Colonic mucosa (tissue), 4 donors: Measurements from ENCODE around the gene PIAS1. TPM values are rescaled to one million over a fixed set of nuclear protein-coding genes. Genes with fewer than 3 reads are reported as not detected.

ENCODE experiments used
- DNase-seq: peaks from one replicate; pipeline ENCODE4 v3.0.0-alpha.2; 2020
- H3K27ac ChIP-seq: fragments of 200-600 bp; one replicate; pipeline ENCODE4 v1.8.0; 2021
- H3K27me3 ChIP-seq: fragments of 200-600 bp; one replicate; pipeline ENCODE4 v1.8.0; 2021
- H3K36me3 ChIP-seq: fragments of 200-600 bp; one replicate; pipeline ENCODE4 v1.8.0; 2021
- H3K4me1 ChIP-seq: fragments of 200-600 bp; one replicate; pipeline ENCODE4 v1.8.0; 2021; ENCODE audit warnings: mild to moderate bottlenecking
- H3K4me3 ChIP-seq: fragments of 200-600 bp; one replicate; pipeline ENCODE4 v1.8.0; 2021
- H3K9ac ChIP-seq, 2 donors: one replicate each; pipeline ENCODE4 v1.7.0; 2013; ENCODE audit warnings: control low read depth in 2 of 2, low read depth in 2 of 2, low read length in 2 of 2
- H3K9me3 ChIP-seq: fragments of 200-600 bp; one replicate; pipeline ENCODE4 v1.8.0; 2021
- CTCF ChIP-seq: fragments of 200-600 bp; IDR thresholded peaks from one replicate; pipeline ENCODE4 v1.8.0; 2022; ENCODE audit warnings: antibody characterized with exemption, mild to moderate bottlenecking
- intact Hi-C: fragments of 100-400 bp; cut with DNase I; formaldehyde crosslinking; loops from one replicate; pipeline ENCODE4 v1.14.1; 2022
- total RNA-seq, 2 donors: library from RNA; stranded (reverse); fragmentation: NEBNext Ultra II Directional in 1 of 2; extraction: Animal tissue kit (Norgen Biotek cat#: 25700) in 1 of 2; gene quantifications; one replicate each; pipeline ENCODE4 v1.2.1, GENCODE V29; 2021
- donor health status: healthy.
- donor health status: DM: no; HTN: no; CAD: no.
- donor health status: DM: no; HTN: no; CAD: no.

The PIAS1 gene
- total RNA-seq, 2 donors from 2014 or later, result 26.6 to 33.0 TPM

DNA sequence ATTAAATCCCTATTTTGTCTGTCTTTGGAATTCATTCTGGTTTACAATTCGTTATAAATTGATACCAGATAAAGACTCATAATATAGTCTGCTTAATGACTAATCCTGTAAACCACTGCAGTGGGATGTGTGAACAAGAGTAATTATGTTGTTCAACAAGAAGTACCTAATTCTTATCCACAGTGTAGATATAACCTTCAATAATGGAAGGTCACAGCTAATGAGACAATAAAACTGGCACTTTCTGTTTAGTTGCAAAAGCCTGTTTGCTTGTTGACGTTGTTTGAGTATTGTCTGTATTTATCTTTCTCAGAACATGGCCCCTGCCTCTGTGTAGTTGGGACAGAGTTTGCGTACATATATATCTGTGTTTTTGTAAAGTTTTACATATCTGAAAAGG, 26.7 kb downstream of the PIAS1 start:
- no peak for DNase-seq
- Histone ChIP-seq H3K36me3 (no peaks in the 10 kb centered on the region), H3K9me3 (no peaks in the 10 kb centered on the region), H3K9ac (no peak overlapping the region), H3K27me3 (no peaks in the 10 kb centered on the region), H3K4me1 (no peaks in the 10 kb centered on the region), H3K27ac (no peak overlapping the region), H3K4me3 (no peak overlapping the region)
- TF ChIP-seq CTCF, result no peak
- intact Hi-C loops, result no loop called here

DNA sequence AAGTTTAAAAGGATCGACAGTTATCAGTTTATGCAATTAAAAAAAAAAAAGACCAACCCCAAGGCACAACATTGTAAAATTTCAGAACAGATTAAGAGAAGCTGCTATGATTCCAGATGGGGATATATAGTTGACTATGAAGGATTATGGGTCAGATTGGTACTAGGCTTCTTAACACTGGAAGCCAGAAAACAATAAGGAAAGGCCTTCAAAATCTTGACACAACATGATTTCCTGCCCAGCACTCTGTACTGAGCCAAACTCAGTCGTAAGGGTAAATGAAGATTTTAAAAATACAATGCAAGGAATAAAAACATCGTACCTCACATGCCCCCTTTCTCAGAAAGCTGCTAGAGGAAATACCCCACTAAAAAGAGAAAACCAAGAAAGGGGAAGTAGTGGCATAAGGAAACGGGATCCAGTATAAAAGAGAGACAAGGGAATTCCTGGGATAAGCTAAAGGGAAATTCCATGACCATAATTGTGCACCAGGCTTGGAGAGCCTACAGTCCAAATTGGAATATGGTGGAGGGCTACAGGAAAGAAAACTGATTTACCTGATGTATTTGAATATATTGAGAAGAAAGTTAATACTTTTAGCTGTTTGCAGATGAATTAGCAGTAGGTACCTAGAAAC, 27.9 kb downstream of the PIAS1 start:
- Histone ChIP-seq H3K27me3 (no peaks in the 10 kb centered on the region), H3K9ac (no peak overlapping the region), H3K4me3 (no peak overlapping the region), H3K27ac (no peak overlapping the region), H3K4me1 (no peaks in the 10 kb centered on the region), H3K36me3 (no peaks in the 10 kb centered on the region), H3K9me3 (no peaks in the 10 kb centered on the region)
- intact Hi-C loops, result no loop called here
- TF ChIP-seq CTCF, result no peak
- DNase-seq, result no peak

- intact Hi-C loops, result no loop called here
- H3K9ac ChIP-seq, result no peak overlapping the region
- no peak overlapping the region for H3K27ac ChIP-seq
- no peaks in the 10 kb centered on the region for H3K27me3 ChIP-seq
- H3K4me3 ChIP-seq, result no peak overlapping the region
- no peak for DNase-seq
- H3K36me3 ChIP-seq, result no peaks in the 10 kb centered on the region
- no peaks in the 10 kb centered on the region for H3K4me1 ChIP-seq
- no peaks in the 10 kb centered on the region for H3K9me3 ChIP-seq
- no peak for TF ChIP-seq CTCF
These were observed 28.6 kb downstream of the PIAS1 start for GRCh38 chr15:68082735-68083134.

DNA sequence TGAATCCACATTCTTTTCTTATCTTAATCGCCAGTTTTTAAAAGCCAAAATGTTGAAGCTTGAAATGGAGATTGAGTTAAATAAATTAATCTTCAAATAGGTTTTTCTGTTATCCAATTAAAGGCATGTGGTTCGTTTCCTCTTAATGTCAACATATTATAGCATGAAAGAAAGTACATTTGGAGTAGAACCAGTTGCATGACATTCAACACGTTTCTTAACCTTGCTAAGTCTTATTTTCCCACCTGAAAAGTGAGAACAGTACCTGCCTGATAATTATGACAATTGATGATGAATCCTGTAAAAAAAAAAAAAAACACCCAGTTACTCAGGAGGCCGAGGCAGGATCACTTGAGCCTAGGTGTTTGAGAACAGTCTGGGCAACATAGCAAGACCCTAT, 29.3 kb downstream of the PIAS1 start:
- Histone ChIP-seq H3K4me3 (no peak overlapping the region), H3K4me1 (no peaks in the 10 kb centered on the region), H3K27me3 (no peaks in the 10 kb centered on the region), H3K36me3 (no peaks in the 10 kb centered on the region), H3K27ac (no peak overlapping the region), H3K9me3 (no peaks in the 10 kb centered on the region), H3K9ac (no peak overlapping the region)
- no peak for TF ChIP-seq CTCF
- intact Hi-C loops, result no loop called here
- no peak for DNase-seq

- DNase-seq, result no peak
- no peaks in the 10 kb centered on the region for H3K9me3 ChIP-seq
- intact Hi-C loops, result no loop called here
- TF ChIP-seq CTCF, result no peak
- H3K4me1 ChIP-seq, result no peaks in the 10 kb centered on the region
- no peaks in the 10 kb centered on the region for H3K36me3 ChIP-seq
- no peak overlapping the region for H3K9ac ChIP-seq
- H3K27ac ChIP-seq, result no peak overlapping the region
- no peaks in the 10 kb centered on the region for H3K27me3 ChIP-seq
- no peak overlapping the region for H3K4me3 ChIP-seq
These were observed 30.9 kb downstream of the PIAS1 start for GRCh38 chr15:68085052-68085451.
